Hepatocyte (in vitro differentiated cells): ENCODE data around the gene SHQ1.
"Not testable (repeated sequence)": the region's sequence is repeated elsewhere in the genome, so short reads cannot be mapped to it uniquely, and the experiment has no call there.

Source experiments
- EZH2 ChIP-seq: fragments of 200-600 bp; sonication (generic); IDR thresholded peaks from 2 replicates; pipeline ENCODE4 v1.6.1; 2016; ENCODE audit warnings: antibody characterized with exemption, mild to moderate bottlenecking, borderline replicate concordance
- TF ChIP-seq, protein P1 (sequence below): fragments of 200-600 bp; sonication (generic); IDR thresholded peaks from 2 replicates; pipeline ENCODE4 v1.5.1; 2016; ENCODE audit warnings: antibody characterized with exemption, mild to moderate bottlenecking; ENCODE audit not compliant: poor library complexity

DNA sequence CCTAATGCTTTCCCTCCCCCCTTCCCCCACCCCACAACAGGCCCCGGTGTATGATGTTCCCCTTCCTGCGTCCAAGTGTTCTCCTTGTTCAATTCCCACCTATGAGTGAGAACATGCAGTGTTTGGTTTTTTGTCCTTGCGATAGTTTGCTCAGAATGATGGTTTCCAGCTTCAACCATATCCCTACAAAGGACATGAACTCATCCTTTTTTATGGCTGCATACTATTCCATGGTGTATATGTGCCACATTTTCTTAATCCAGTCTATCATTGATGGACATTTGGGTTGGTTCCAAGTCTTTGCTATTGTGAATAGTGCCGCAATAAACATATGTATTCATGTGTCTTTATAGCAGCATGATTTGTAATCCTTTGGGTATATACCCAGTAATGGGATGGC is 137.8 kb downstream of the SHQ1 start:
- TF ChIP-seq, protein P1, sequence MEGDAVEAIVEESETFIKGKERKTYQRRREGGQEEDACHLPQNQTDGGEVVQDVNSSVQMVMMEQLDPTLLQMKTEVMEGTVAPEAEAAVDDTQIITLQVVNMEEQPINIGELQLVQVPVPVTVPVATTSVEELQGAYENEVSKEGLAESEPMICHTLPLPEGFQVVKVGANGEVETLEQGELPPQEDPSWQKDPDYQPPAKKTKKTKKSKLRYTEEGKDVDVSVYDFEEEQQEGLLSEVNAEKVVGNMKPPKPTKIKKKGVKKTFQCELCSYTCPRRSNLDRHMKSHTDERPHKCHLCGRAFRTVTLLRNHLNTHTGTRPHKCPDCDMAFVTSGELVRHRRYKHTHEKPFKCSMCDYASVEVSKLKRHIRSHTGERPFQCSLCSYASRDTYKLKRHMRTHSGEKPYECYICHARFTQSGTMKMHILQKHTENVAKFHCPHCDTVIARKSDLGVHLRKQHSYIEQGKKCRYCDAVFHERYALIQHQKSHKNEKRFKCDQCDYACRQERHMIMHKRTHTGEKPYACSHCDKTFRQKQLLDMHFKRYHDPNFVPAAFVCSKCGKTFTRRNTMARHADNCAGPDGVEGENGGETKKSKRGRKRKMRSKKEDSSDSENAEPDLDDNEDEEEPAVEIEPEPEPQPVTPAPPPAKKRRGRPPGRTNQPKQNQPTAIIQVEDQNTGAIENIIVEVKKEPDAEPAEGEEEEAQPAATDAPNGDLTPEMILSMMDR: not testable (repeated sequence)
- TF ChIP-seq EZH2: not testable (repeated sequence)
